ENCODE data around the gene DUX4.
"Not testable (repeated sequence)": the region's sequence is repeated elsewhere in the genome, so short reads cannot be mapped to it uniquely, and the experiment has no call there.

DUX4 gene

DNA sequence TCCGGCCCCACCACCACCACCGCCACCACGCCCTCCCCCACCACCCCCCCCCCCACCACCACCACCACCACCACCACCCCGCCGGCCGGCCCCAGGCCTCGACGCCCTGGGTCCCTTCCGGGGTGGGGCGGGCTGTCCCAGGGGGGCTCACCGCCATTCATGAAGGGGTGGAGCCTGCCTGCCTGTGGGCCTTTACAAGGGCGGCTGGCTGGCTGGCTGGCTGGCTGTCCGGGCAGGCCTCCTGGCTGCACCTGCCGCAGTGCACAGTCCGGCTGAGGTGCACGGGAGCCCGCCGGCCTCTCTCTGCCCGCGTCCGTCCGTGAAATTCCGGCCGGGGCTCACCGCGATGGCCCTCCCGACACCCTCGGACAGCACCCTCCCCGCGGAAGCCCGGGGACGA, at the start of gene DUX4:
Gene DUX4 (plus strand): TSS at position 347 of the 400 bp plus-strand sequence. CDS start 0 bp downstream, at position 347.
- DNase-seq = not testable (repeated sequence)

DNA sequence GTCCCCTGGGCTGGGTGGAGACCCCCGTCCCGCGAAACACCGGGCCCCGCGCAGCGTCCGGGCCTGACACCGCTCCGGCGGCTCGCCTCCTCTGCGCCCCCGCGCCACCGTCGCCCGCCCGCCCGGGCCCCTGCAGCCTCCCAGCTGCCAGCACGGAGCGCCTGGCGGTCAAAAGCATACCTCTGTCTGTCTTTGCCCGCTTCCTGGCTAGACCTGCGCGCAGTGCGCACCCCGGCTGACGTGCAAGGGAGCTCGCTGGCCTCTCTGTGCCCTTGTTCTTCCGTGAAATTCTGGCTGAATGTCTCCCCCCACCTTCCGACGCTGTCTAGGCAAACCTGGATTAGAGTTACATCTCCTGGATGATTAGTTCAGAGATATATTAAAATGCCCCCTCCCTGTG, 1.9 kb downstream of the DUX4 start:
- DNase-seq = not testable (repeated sequence)

DNA sequence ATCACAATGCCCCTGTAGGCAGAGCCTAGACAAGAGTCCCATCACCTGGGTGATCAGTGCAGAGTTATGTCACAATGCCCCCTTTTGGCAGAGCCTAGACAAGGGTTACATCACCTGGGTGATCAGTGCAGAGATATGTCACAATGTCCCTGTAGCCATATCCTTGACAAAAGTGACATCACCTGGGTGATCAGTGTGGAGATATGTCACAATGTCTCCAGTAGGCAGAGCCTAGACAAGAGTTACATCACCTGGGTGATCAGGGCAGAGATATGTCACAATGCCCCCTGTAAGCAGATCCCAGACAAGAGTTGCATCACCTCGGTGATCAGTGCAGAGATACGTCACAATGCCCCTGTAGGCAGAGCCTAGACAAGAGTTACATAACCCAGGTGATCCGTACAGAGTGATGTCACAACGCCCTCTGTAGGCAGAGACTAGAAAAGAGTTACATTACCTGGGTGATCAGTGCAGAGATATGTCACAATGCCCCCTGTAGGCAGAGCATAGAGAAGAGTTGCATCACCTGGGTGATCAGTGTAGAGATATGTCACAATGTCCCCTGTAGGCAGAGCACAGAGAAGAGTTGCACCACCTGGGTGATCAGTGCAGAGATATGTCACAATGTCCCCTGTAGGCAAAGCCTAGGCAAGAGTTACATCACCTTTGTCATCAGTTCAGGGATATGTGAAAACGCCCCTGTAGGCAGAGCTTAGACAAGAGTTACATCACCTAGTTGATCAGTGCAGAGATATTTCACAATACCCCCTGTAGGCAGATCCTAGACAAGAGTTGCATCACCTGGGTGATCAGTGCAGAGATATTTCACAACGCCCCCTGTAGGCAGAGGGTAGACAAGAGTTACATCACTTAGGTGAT, 4.4 kb downstream of the DUX4 start:
- DNase-seq = not testable (repeated sequence)

DNA sequence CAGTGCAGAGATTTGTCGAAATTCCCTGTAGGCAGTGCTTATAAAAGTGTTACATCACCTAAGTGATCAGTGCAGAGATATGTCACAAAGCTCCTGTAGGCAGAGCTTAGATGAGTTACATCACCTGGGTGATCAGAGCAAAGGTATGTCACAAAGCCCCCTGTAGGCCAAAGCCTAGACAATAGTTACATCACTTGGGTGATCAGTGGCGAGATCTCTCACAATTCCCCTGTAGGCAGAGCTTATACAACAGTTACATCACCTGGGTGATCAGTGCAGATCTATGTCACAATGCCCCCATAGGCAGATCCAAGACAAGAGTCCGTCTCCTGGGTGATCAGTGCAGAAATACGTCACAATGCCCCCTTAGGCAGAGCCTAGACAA, 5.0 kb downstream of the DUX4 start:
- DNase-seq = not testable (repeated sequence)

DNA sequence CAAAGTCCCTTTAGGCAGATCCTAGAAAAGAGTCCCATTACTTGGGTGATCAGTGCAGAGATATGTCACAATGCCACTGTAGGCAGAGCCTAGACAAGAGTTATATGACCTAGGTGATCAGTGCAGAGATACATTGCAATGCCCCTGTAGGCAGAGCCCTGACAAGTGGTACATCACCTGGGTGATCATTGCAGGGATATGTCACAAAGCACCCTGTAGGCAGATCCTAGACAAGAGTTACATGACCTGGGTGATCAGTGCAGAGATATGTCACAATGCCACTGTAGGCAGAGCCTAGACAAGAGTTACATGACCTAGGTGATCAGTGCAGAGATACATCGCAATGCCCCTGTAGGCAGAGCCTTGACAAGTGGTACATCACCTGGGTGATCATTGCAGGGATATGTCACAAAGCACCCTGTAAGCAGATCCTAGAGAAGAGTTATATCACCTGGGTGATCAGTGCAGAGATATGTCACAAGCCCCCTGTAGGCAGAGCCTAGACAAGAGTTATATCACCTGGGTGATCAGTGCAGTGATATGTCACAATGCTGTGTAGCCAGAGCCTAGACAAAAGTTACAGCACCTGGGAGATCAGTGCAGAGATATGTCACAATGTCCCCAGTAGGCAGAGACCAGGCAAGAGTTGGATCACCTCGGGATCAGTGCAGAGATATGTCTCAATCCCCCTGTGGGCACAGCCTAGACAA, 5.6 kb downstream of the DUX4 start:
- DNase-seq = not testable (repeated sequence)

DNA sequence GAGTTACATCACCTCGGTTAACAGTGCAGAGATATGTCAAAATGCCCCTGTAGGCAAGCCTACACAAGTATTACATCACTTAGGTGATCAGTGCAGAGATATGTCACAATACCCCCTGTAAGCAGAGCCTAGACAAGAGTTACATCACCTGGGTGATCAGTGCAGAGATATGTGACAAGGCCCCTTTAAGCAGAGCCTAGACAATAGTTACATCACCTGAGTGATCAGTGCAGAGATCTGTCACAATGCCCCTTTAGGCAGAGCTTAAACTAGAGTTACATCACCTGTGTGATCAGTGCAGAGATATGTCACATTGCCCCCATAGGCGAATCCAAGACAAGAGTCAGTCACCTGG, 6.1 kb downstream of the DUX4 start:
- not testable (repeated sequence) for DNase-seq

DNA sequence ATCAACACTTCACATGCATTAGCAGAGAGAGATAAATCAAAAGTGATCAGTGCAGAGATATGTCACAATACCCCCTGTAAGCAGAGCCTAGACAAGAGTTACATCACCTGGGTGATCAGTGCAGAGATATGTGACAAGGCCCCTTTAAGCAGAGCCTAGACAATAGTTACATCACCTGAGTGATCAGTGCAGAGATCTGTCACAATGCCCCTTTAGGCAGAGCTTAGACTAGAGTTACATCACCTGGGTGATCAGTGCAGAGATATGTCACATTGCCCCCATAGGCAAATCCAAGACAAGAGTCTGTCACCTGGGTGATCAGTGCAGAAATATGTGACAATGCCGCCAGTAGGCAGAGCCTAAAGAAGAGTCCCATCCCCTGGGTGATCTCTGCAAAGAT, 7.4 kb downstream of the DUX4 start:
- not testable (repeated sequence) for DNase-seq

DNA sequence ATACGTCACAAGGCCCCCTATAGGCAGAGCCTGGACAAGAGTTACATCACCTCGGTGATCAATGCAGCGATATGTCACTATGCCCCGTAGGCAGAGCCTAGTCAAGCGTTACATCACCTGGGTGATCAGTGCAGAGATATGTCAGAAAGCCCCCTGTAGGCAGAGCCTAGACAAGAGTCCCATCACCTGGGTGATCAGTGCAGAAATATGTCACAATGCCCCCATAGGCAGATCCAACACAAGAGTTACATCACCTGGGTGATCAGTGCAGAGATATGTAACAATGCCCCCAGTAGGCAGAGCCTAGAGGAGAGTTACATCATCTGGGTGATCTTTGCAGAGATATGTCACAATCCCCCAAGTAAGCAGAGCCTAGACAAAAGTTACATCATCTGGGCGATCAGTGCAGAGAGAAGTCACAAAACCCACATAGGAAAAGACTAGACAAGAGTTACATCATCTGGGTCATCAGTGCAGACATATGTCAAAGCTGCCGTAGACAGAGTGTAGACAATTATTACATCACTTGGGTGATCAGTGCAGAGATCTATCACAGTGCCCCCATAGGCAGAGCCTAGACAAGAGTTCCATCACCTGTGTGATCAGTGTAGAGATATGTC, 8.0 kb downstream of the DUX4 start:
- DNase-seq = not testable (repeated sequence)

DNA sequence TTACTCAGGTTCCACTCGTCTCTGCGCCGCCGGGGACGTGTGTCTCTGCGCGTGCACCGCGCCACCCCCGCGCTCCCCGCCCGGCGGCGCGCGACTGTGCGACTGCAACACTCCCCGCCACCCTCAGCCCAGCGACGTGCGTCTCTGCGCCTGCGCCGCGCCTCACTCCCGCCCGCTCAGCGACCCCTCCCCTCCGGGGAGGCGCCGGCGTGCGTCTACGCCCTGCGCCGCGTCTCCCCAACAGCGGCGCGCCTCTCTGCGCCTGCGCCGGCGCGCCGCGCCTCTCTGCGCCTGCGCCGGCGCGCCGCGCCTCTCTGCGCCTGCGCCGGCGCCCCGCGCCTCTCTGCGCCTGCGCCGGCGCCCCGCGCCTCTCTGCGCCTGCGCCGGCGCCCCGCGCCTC, 29.9 kb downstream of the DUX4 start:
- not testable (repeated sequence) for DNase-seq
